Activated B cell treated with CpG ODN at 0.5 μM for 24 hours (primary cell): ENCODE data around the gene LARP4B. TPM values are rescaled to one million over a fixed set of nuclear protein-coding genes. Genes with fewer than 3 reads are reported as not detected.

ENCODE experiments used
- ATAC-seq: fragments of 200-7000 bp; cut with Tn5 transposase; one replicate; pipeline ENCODE4 v1.10.0; 2021; ENCODE audit warnings: low read depth, mild to moderate bottlenecking, moderate library complexity
- CTCF ChIA-PET: fragments of 350-600 bp; sonication (Branson Sonifier 250); formaldehyde crosslinking; loops from one replicate; lab custom pipeline; 2021; ENCODE audit warnings: antibody characterized with exemption; lab: Charles Lee
- POLR2A ChIA-PET: fragments of 350-600 bp; sonication (Branson Sonifier 250); formaldehyde crosslinking; loops from one replicate; lab custom pipeline; 2021; ENCODE audit warnings: antibody characterized with exemption; lab: Charles Lee
- DNase-seq: peaks from one replicate; pipeline ENCODE4 v3.0.0; 2022
- H3K27ac Mint-ChIP-seq: one replicate; pipeline ENCODE4 v1.8.0; 2020; ENCODE audit warnings: mixed read lengths
- H3K27me3 Mint-ChIP-seq: one replicate; pipeline ENCODE4 v1.8.0; 2021; ENCODE audit warnings: mixed read lengths
- H3K36me3 Mint-ChIP-seq: one replicate; pipeline ENCODE4 v1.8.0; 2021; ENCODE audit warnings: low read depth, mixed read lengths
- H3K4me1 Mint-ChIP-seq: one replicate; pipeline ENCODE4 v1.8.0; 2021; ENCODE audit warnings: mixed read lengths
- H3K4me3 Mint-ChIP-seq: one replicate; pipeline ENCODE4 v1.8.0; 2020; ENCODE audit warnings: mild to moderate bottlenecking, mixed read lengths
- H3K9me3 Mint-ChIP-seq: one replicate; pipeline ENCODE4 v1.8.0; 2020; ENCODE audit warnings: mixed read lengths
- CTCF ChIP-seq: fragments of 200-600 bp; IDR thresholded peaks from one replicate; pipeline ENCODE4 v1.8.0; 2022; ENCODE audit warnings: antibody characterized with exemption, mild to moderate bottlenecking
- intact Hi-C: fragments of 100-400 bp; cut with micrococcal nuclease; formaldehyde crosslinking; loops from one replicate; pipeline ENCODE4 v1.15.1; 2024
- total RNA-seq: library from RNA; stranded (reverse); gene quantifications from 2 replicates; pipeline ENCODE4 v1.2.3, GENCODE V29; 2022

LARP4B gene
- total RNA-seq, 1 donor from 2014 or later, result 103 TPM

GRCh38 chr10:818010-818409 lies 113.5 kb downstream of the LARP4B start:
- POLR2A ChIA-PET, result interaction anchor here (1.0 to 1.3 kb wide), 2 partner anchors 113 to 231 kb away, joined by 4 to 6 read pairs; partner anchors contain the start of genes IDI1 and LARP4B
- CTCF ChIA-PET, result interaction anchor here (0.9 to 1.5 kb wide), 2 partner anchors 29 to 170 kb away, joined by 3 read pairs; partner anchors contain the start of gene GTPBP4
- H3K4me3 Mint-ChIP-seq, result no peak overlapping the region

GRCh38 chr10:817371-817770 lies 114.1 kb downstream of the LARP4B start:
- no peak for DNase-seq
- TF ChIP-seq CTCF, result no peak
- CTCF ChIA-PET, result interaction anchor here (1.5 kb wide), 1 partner anchor 29 kb away, joined by 3 read pairs; no protein-coding TSS in a partner anchor

More at GRCh38 chr10:818010-818409, 113.5 kb downstream of the LARP4B start:
- no peak for TF ChIP-seq CTCF
- no peaks in the 10 kb centered on the region for H3K27me3 Mint-ChIP-seq
- ATAC-seq (no peak), DNase-seq (no peak)
- intact Hi-C loops, result loop anchor here (10.0 kb wide), 1 partner anchor 303 kb away; no protein-coding TSS in a partner anchor
- H3K4me1 Mint-ChIP-seq, result peaks cover 41% of the 10 kb centered on the region
- peaks cover 90% of the 10 kb centered on the region for H3K36me3 Mint-ChIP-seq
- H3K9me3 Mint-ChIP-seq, result no peaks in the 10 kb centered on the region
- peak overlapping the region; percentile 56 for H3K27ac Mint-ChIP-seq

GRCh38 chr10:816958-817357 lies 114.5 kb downstream of the LARP4B start:
- no peak for ATAC-seq
- CTCF ChIA-PET, result no interaction called here
- POLR2A ChIA-PET, result no interaction called here
- no peak for TF ChIP-seq CTCF
- no peaks in the 10 kb centered on the region for H3K9me3 Mint-ChIP-seq
- no peak overlapping the region for H3K27ac Mint-ChIP-seq
- no peaks in the 10 kb centered on the region for H3K27me3 Mint-ChIP-seq
- intact Hi-C loops, result loop anchor here (10.0 kb wide), 1 partner anchor 302 kb away; no protein-coding TSS in a partner anchor
- no peak for DNase-seq
- peaks cover 87% of the 10 kb centered on the region for H3K36me3 Mint-ChIP-seq
- peaks cover 31% of the 10 kb centered on the region for H3K4me1 Mint-ChIP-seq
- no peak overlapping the region for H3K4me3 Mint-ChIP-seq

More at GRCh38 chr10:817371-817770, 114.1 kb downstream of the LARP4B start:
- H3K27ac Mint-ChIP-seq, result no peak overlapping the region
- H3K4me3 Mint-ChIP-seq, result no peak overlapping the region
- POLR2A ChIA-PET, result no interaction called here
- H3K36me3 Mint-ChIP-seq, result peaks cover 85% of the 10 kb centered on the region
- H3K4me1 Mint-ChIP-seq, result peaks cover 35% of the 10 kb centered on the region
- H3K9me3 Mint-ChIP-seq, result no peaks in the 10 kb centered on the region
- no peaks in the 10 kb centered on the region for H3K27me3 Mint-ChIP-seq
- ATAC-seq, result no peak
- intact Hi-C loops, result loop anchor here (10.0 kb wide), 1 partner anchor 303 kb away; no protein-coding TSS in a partner anchor

- ChIA-PET CTCF (no interaction called here), POLR2A (no interaction called here)
- Mint-ChIP-seq H3K9me3 (no peaks in the 10 kb centered on the region), H3K36me3 (peaks cover 85% of the 10 kb centered on the region), H3K27me3 (no peaks in the 10 kb centered on the region), H3K4me3 (no peak overlapping the region), H3K27ac (no peak overlapping the region), H3K4me1 (peaks cover 22% of the 10 kb centered on the region)
- no peak for TF ChIP-seq CTCF
- ATAC-seq (no peak), DNase-seq (no peak)
- intact Hi-C loops, result loop anchor here (10.0 kb wide), 1 partner anchor 301 kb away; no protein-coding TSS in a partner anchor
Measured at GRCh38 chr10:816091-816477, 115.4 kb downstream of the LARP4B start.

GRCh38 chr10:815338-816090 lies 116.0 kb downstream of the LARP4B start:
- Mint-ChIP-seq H3K4me3 (no peak overlapping the region), H3K27me3 (no peaks in the 10 kb centered on the region)
- POLR2A ChIA-PET, result no interaction called here

More at GRCh38 chr10:815338-816090, 116.0 kb downstream of the LARP4B start:
- no peak for ATAC-seq
- DNase-seq, result no peak
- H3K36me3 Mint-ChIP-seq, result peaks cover 83% of the 10 kb centered on the region
- intact Hi-C loops, result loop anchor here (10.0 kb wide), 1 partner anchor 301 kb away; no protein-coding TSS in a partner anchor
- no peak for TF ChIP-seq CTCF
- no peaks in the 10 kb centered on the region for H3K9me3 Mint-ChIP-seq
- H3K4me1 Mint-ChIP-seq, result peaks cover 20% of the 10 kb centered on the region
- CTCF ChIA-PET, result no interaction called here
- H3K27ac Mint-ChIP-seq, result no peak overlapping the region
